H9 (cell line): ENCODE data around the gene ISLR2. TPM values are rescaled to one million over a fixed set of nuclear protein-coding genes. Genes with fewer than 3 reads are reported as not detected.

Source experiments
- DNase-seq: peaks from one replicate; pipeline ENCODE4 v3.0.0-alpha.2; 2017
- H2AFZ ChIP-seq: one replicate; pipeline ENCODE4 v1.6.1; 2013; ENCODE audit warnings: mild to moderate bottlenecking, low read length, control low read depth, moderate library complexity
- H2AK5ac ChIP-seq: 2 replicates; pipeline ENCODE4 v1.6.1; 2013; ENCODE audit warnings: low read length, control low read depth, mixed read lengths; ENCODE audit not compliant: insufficient read length
- H2BK120ac ChIP-seq: one replicate; pipeline ENCODE4 v1.6.1; 2013; ENCODE audit warnings: low read depth, mild to moderate bottlenecking, low read length, control low read depth, inconsistent platforms; ENCODE audit not compliant: poor library complexity, severe bottlenecking
- H2BK12ac ChIP-seq: 2 replicates; pipeline ENCODE4 v1.6.1; 2013; ENCODE audit warnings: low read length, control low read depth, mixed read lengths, low read depth; ENCODE audit not compliant: insufficient read length
- H2BK15ac ChIP-seq: 2 replicates; pipeline ENCODE4 v1.6.1; 2013; ENCODE audit warnings: low read depth, low read length, control low read depth
- H2BK20ac ChIP-seq: one replicate; pipeline ENCODE4 v1.6.1; 2013; ENCODE audit warnings: low read depth, mild to moderate bottlenecking, low read length, control low read depth, inconsistent platforms; ENCODE audit not compliant: poor library complexity, severe bottlenecking
- H2BK5ac ChIP-seq: 2 replicates; pipeline ENCODE4 v1.6.1; 2013; ENCODE audit warnings: low read length, control low read depth, mixed read lengths; ENCODE audit not compliant: insufficient read length
- H3K14ac ChIP-seq: 2 replicates; pipeline ENCODE4 v1.6.1; 2013; ENCODE audit warnings: low read length, control low read depth; ENCODE audit not compliant: insufficient read depth
- H3K18ac ChIP-seq: 2 replicates; pipeline ENCODE4 v1.6.1; 2013; ENCODE audit warnings: low read depth, mild to moderate bottlenecking, mixed read lengths, low read length, control low read depth; ENCODE audit not compliant: insufficient read length
- H3K23ac ChIP-seq: 2 replicates; pipeline ENCODE4 v1.6.1; 2013; ENCODE audit warnings: low read length, control low read depth, mixed read lengths, low read depth; ENCODE audit not compliant: insufficient read length
- H3K23me2 ChIP-seq: 2 replicates; pipeline ENCODE4 v1.6.1; 2013; ENCODE audit warnings: low read depth, mild to moderate bottlenecking, mixed read lengths, low read length, control low read depth; ENCODE audit not compliant: insufficient read length, poor library complexity, severe bottlenecking
- H3K27ac ChIP-seq: 2 replicates; pipeline ENCODE4 v1.5.1; 2013; ENCODE audit warnings: low read length, control low read depth, mixed read lengths, low read depth; ENCODE audit not compliant: insufficient read length
- H3K27me3 ChIP-seq: 2 replicates; pipeline ENCODE4 v1.6.1; 2013; ENCODE audit warnings: low read length, control low read depth, inconsistent platforms; ENCODE audit not compliant: insufficient read depth
- H3K4ac ChIP-seq: 2 replicates; pipeline ENCODE4 v1.6.1; 2013; ENCODE audit warnings: low read depth, mild to moderate bottlenecking, control low read depth, inconsistent platforms, low read length, moderate library complexity
- H3K4me1 ChIP-seq: 2 replicates; pipeline ENCODE4 v1.6.1; 2013; ENCODE audit warnings: low read length, control low read depth, inconsistent platforms; ENCODE audit not compliant: insufficient read depth
- H3K4me2 ChIP-seq: 2 replicates; pipeline ENCODE4 v1.6.1; 2013; ENCODE audit warnings: low read length, control low read depth, mixed read lengths; ENCODE audit not compliant: insufficient read length, insufficient read depth
- H3K56ac ChIP-seq: 2 replicates; pipeline ENCODE4 v1.6.1; 2013; ENCODE audit warnings: low read depth, mild to moderate bottlenecking, mixed read lengths, low read length, control low read depth; ENCODE audit not compliant: insufficient read length
- H3K79me1 ChIP-seq: 2 replicates; pipeline ENCODE4 v1.6.1; 2013; ENCODE audit warnings: low read depth, mild to moderate bottlenecking, moderate library complexity, low read length, control low read depth, inconsistent platforms; ENCODE audit not compliant: insufficient read depth, poor library complexity, severe bottlenecking
- H3K79me2 ChIP-seq: 2 replicates; pipeline ENCODE4 v1.6.1; 2013; ENCODE audit warnings: low read length, control low read depth, inconsistent platforms; ENCODE audit not compliant: insufficient read depth
- H3K9ac ChIP-seq: 2 replicates; pipeline ENCODE4 v1.6.1; 2013; ENCODE audit warnings: low read length, control low read depth, mixed read lengths; ENCODE audit not compliant: insufficient read length; ENCODE audit errors: extremely low read depth
- H3K9me3 ChIP-seq: one replicate; pipeline ENCODE4 v1.6.1; 2013; ENCODE audit warnings: low read depth, low read length, inconsistent platforms; ENCODE audit not compliant: control insufficient read depth
- H3T11ph ChIP-seq: one replicate; pipeline ENCODE4 v1.6.1; 2013; ENCODE audit warnings: mild to moderate bottlenecking, low read length, control low read depth, inconsistent platforms
- H4K20me1 ChIP-seq: one replicate; pipeline ENCODE4 v1.6.1; 2013; ENCODE audit not compliant: control insufficient read depth, insufficient read length, insufficient read depth
- H4K5ac ChIP-seq: 2 replicates; pipeline ENCODE4 v1.6.1; 2013; ENCODE audit warnings: low read depth, mild to moderate bottlenecking, mixed read lengths, low read length, control low read depth; ENCODE audit not compliant: insufficient read length
- H4K8ac ChIP-seq: replicated peaks from 2 replicates; pipeline ENCODE4 v1.6.1; 2013; ENCODE audit warnings: low read length, control low read depth, mixed read lengths, low read depth; ENCODE audit not compliant: insufficient read length
- H4K91ac ChIP-seq: 2 replicates; pipeline ENCODE4 v1.6.1; 2013; ENCODE audit warnings: low read depth, mild to moderate bottlenecking, moderate library complexity, mixed read lengths, low read length, control low read depth; ENCODE audit not compliant: insufficient read length
- H3K27ac Mint-ChIP-seq, 3 experiments: 2 replicates in 2 of 3; 3 replicates in 1 of 3; pipeline ENCODE4 v1.8.0; 2020 to 2021; ENCODE audit warnings: mixed read lengths in 3 of 3, mild to moderate bottlenecking in 1 of 3, moderate library complexity in 1 of 3
- H3K27me3 Mint-ChIP-seq: 2 replicates; pipeline ENCODE4 v1.8.0; 2021; ENCODE audit warnings: low read depth, mild to moderate bottlenecking, moderate library complexity, mixed read lengths
- H3K36me3 Mint-ChIP-seq, 3 experiments: 2 replicates in 2 of 3; 3 replicates in 1 of 3; pipeline ENCODE4 v1.8.0; 2020 to 2021; ENCODE audit warnings: low read depth in 3 of 3, mixed read lengths in 3 of 3; ENCODE audit not compliant: insufficient read depth in 1 of 3
- H3K4me1 Mint-ChIP-seq, 2 experiments: 2 replicates each; pipeline ENCODE4 v1.8.0; 2020; ENCODE audit warnings: mixed read lengths in 2 of 2
- H3K4me3 Mint-ChIP-seq, 2 experiments: 2 replicates in 1 of 2; 3 replicates in 1 of 2; pipeline ENCODE4 v1.8.0; 2020 to 2021; ENCODE audit warnings: mild to moderate bottlenecking in 2 of 2, mixed read lengths in 2 of 2, moderate library complexity in 1 of 2
- H3K9me3 Mint-ChIP-seq, 2 experiments: 2 replicates in 1 of 2; 3 replicates in 1 of 2; pipeline ENCODE4 v1.8.0; 2020; ENCODE audit warnings: mild to moderate bottlenecking in 2 of 2, mixed read lengths in 2 of 2, moderate library complexity in 1 of 2
- CTCF ChIP-seq: fragments of 200-600 bp; sonication (generic); conservative IDR thresholded peaks from 3 replicates; pipeline ENCODE4 v1.8.0; 2021; ENCODE audit warnings: antibody characterized with exemption, mild to moderate bottlenecking
- WGBS: extraction: QIAGEN DNeasy Blood & Tissue Kit; methylation state at CpG from one replicate; pipeline ENCODE4 v1.1.7; 2013; ENCODE audit warnings: missing lambda C conversion rate, low lambda C conversion rate, mixed read lengths; ENCODE audit not compliant: insufficient read length; ENCODE audit errors: extremely low coverage; 5-methylcytosine and 5-hydroxymethylcytosine counted together
- total RNA-seq: library from RNA; stranded (reverse); gene quantifications from 2 replicates; pipeline ENCODE4 v1.2.1, GENCODE V29; 2021

Gene ISLR2
- total RNA-seq, 1 experiment from 2014 or later, result 0.09 TPM

DNA sequence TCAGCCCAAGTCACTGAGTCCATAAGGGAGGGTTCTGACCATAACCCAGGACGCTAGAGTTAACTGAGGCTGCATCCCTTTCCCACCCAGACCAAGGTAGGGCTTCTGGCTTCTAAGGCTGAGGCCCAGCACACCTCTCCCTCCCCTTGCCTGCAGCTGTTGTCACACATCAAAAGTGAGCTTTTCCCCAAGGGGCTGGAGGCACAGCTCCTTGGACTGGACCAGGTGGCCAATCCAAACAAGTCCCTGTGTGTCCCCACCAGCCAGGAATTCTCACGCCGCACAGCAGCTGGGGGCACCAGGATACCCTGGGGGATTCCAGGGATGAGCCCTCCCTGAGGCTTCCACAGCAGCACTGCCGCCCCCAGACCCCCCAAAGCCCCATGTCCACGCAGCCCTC, 22.3 kb upstream of the ISLR2 start:
- Histone ChIP-seq H4K91ac (no peak overlapping the region), H2AFZ (no peak overlapping the region), H3K14ac (no peak overlapping the region), H2BK12ac (no peak overlapping the region), H3K79me2 (no peaks in the 10 kb centered on the region), H3K56ac (no peak overlapping the region), H3T11ph (no peak overlapping the region), H3K27ac (no peak overlapping the region), H3K18ac (no peak overlapping the region), H2AK5ac (no peak overlapping the region), H2BK20ac (no peak overlapping the region), H3K4ac (no peak overlapping the region), H2BK5ac (no peak overlapping the region), H3K27me3 (no peaks in the 10 kb centered on the region), H4K8ac (no peak overlapping the region), H3K79me1 (no peaks in the 10 kb centered on the region), H3K23ac (no peak overlapping the region), H3K23me2 (no peaks in the 10 kb centered on the region), H3K9me3 (no peaks in the 10 kb centered on the region), H3K4me2 (no peak overlapping the region), H2BK120ac (no peak overlapping the region), H3K4me1 (no peaks in the 10 kb centered on the region), H3K9ac (no peak overlapping the region), H2BK15ac (no peak overlapping the region), H4K5ac (no peak overlapping the region), H4K20me1 (no peaks in the 10 kb centered on the region)
- no peak overlapping the region for H3K27ac Mint-ChIP-seq
- peaks cover 5% of the 10 kb centered on the region for H3K27me3 Mint-ChIP-seq
- no peaks in the 10 kb centered on the region for H3K4me1 Mint-ChIP-seq
- TF ChIP-seq CTCF, result no peak
- H3K4me3 Mint-ChIP-seq, result no peak overlapping the region
- peaks cover 5 to 6% of the 10 kb centered on the region in 2 experiments; a peak in 4 of 5 replicates for H3K9me3 Mint-ChIP-seq
- no CpG with 5 or more reads among the region's 5 CpGs for WGBS
- no peak for DNase-seq
- peaks cover 0 to 5% (median 0%) of the 10 kb centered on the region in 3 experiments; a peak in 1 of 7 replicates for H3K36me3 Mint-ChIP-seq
